NCI-H226 (cell line): ENCODE data around the gene PIK3R2.

Source experiments
- DNase-seq: peaks from one replicate; pipeline ENCODE4 v3.0.0-alpha.2; 2015

The PIK3R2 gene

GRCh38 chr19:18156268-18156667 is 3.3 kb downstream of the PIK3R2 start:
- DNase-seq = no peak

GRCh38 chr19:18156841-18157464 is 4.0 kb downstream of the PIK3R2 start:
- peak; percentile 87 for DNase-seq

- no peak for DNase-seq
Observed at GRCh38 chr19:18157465-18158063, 4.6 kb downstream of the PIK3R2 start.

- DNase-seq = no peak
Observed at GRCh38 chr19:18158467-18158866, 5.5 kb downstream of the PIK3R2 start.

GRCh38 chr19:18159059-18159616 is 6.2 kb downstream of the PIK3R2 start:
- DNase-seq = peak; percentile 25

- no peak for DNase-seq
Observed at GRCh38 chr19:18159810-18160209, 6.8 kb downstream of the PIK3R2 start.

- DNase-seq = no peak
Observed at GRCh38 chr19:18160493-18160970, 7.6 kb downstream of the PIK3R2 start.

GRCh38 chr19:18160971-18161635 is 8.1 kb downstream of the PIK3R2 start:
- peak; percentile 45 for DNase-seq

GRCh38 chr19:18161636-18162002 is 8.7 kb downstream of the PIK3R2 start:
- no peak for DNase-seq

- no peak for DNase-seq
Observed at GRCh38 chr19:18164072-18164471, 11.1 kb downstream of the PIK3R2 start.

GRCh38 chr19:18165794-18166544 is 13.0 kb downstream of the PIK3R2 start:
- no peak for DNase-seq

GRCh38 chr19:18167011-18167410 is 14.0 kb downstream of the PIK3R2 start:
- no peak for DNase-seq

GRCh38 chr19:18167975-18168645 is 15.1 kb downstream of the PIK3R2 start:
- no peak for DNase-seq

GRCh38 chr19:18168673-18169381 is 15.9 kb downstream of the PIK3R2 start:
- DNase-seq = no peak

GRCh38 chr19:18170714-18171255 is 17.8 kb downstream of the PIK3R2 start:
- DNase-seq = no peak

GRCh38 chr19:18171605-18172327 is 18.8 kb downstream of the PIK3R2 start:
- DNase-seq = no peak

- no peak for DNase-seq
Observed at GRCh38 chr19:18172331-18173053, 19.5 kb downstream of the PIK3R2 start.

GRCh38 chr19:18173054-18173571 is 20.1 kb downstream of the PIK3R2 start:
- DNase-seq = no peak

GRCh38 chr19:18173572-18174288 is 20.8 kb downstream of the PIK3R2 start, which contains the start of gene IFI30:
Gene IFI30 (plus strand): TSS chr19:18173813. CDS start chr19:18173842, 29 bp downstream.
- DNase-seq = peak; percentile 26
